ENCODE results near the gene CACYBP. TPM values are rescaled to one million over a fixed set of nuclear protein-coding genes. Genes with fewer than 3 reads are reported as not detected.

The CACYBP gene
- total RNA-seq, 3 donors from 2014 or later = 68.2 to 129 (median 72.8) TPM

DNA sequence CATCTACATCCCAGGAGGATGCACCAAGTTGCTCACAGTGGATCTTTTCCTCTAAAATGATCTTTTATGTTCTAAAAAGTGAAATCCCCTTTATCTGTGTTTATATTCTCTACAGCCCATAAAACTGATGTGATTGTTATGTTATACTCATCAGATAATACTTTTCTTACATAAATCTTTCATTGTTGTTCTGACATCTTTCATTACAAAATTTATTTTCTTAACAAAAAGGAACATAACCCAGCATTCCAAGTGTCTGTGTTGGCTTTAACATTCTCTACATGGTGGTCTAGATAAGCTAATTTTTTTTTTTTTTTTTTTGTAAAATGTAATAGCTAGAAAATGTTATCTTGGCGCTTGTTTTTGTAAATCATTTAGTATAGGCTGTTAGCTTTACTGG, 8.3 kb upstream of the CACYBP start:
- Histone ChIP-seq H3K4me3 (no peak overlapping the region), H3K9me3 (no peaks in the 10 kb centered on the region), H3K4me1 (peaks cover 0 to 9% of the 10 kb centered on the region in 2 donors), H3K36me3 (no peaks in the 10 kb centered on the region), H3K27me3 (no peaks in the 10 kb centered on the region), H3K27ac (no peak overlapping the region)
- TF ChIP-seq POLR2AphosphoS5 (IDR thresholded peaks at IDR 0.05) = no peak
- no peak for TF ChIP-seq POLR2A (IDR thresholded peaks at IDR 0.05)
- no peak for TF ChIP-seq CTCF (IDR thresholded peaks at IDR 0.05)
- DNase-seq (ENCODE audit: low spot score in 2 of 2) = no peak
- intact Hi-C loops (cut with DNase I; ENCODE audit: low total_unique reads) = no loop called here

- H3K4me3 ChIP-seq = no peak overlapping the region
- H3K4me1 ChIP-seq = no peaks in the 10 kb centered on the region
- no peaks in the 10 kb centered on the region for H3K36me3 ChIP-seq
- TF ChIP-seq POLR2AphosphoS5 (IDR thresholded peaks at IDR 0.05) = no peak
- no peak for TF ChIP-seq POLR2A (IDR thresholded peaks at IDR 0.05)
- intact Hi-C loops (cut with DNase I; ENCODE audit: low total_unique reads) = no loop called here
- no peak overlapping the region for H3K27ac ChIP-seq
- H3K27me3 ChIP-seq = no peaks in the 10 kb centered on the region
- DNase-seq (ENCODE audit: low spot score in 2 of 2) = no peak
- no peaks in the 10 kb centered on the region for H3K9me3 ChIP-seq
Observed at GRCh38 chr1:174995121-174995520, 4.6 kb upstream of the CACYBP start.

GRCh38 chr1:174995916-174996315, 3.8 kb upstream of the CACYBP start:
- H3K27me3 ChIP-seq = no peaks in the 10 kb centered on the region
- no peaks in the 10 kb centered on the region for H3K36me3 ChIP-seq
- TF ChIP-seq CTCF (IDR thresholded peaks at IDR 0.05) (no peak), POLR2AphosphoS5 (IDR thresholded peaks at IDR 0.05) (no peak), POLR2A (IDR thresholded peaks at IDR 0.05) (no peak)
- DNase-seq (ENCODE audit: low spot score in 2 of 2) = no peak
- intact Hi-C loops (cut with DNase I; ENCODE audit: low total_unique reads) = no loop called here
- H3K27ac ChIP-seq = no peak overlapping the region
- no peak overlapping the region for H3K4me3 ChIP-seq
- H3K9me3 ChIP-seq = no peaks in the 10 kb centered on the region
- H3K4me1 ChIP-seq = no peaks in the 10 kb centered on the region

DNA sequence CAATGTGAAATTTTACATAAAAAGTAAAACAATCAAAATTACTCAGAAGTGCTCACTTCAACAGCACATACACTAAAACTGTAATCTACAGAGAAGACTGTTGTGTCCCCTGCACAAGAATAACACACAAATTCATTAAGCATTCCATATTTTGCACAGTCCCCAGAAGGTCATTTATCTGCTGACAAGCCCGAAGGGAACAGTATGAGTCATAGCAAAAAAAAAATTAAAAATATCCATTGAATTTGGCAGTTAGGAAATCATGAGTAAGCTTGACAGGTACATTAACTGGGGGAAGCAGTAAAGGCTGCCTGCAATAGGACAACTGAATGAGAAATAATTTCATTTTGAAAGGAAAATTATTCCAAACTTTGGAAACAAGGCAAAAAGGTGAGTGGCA, 3.3 kb upstream of the CACYBP start:
- Histone ChIP-seq H3K4me3 (no peak overlapping the region), H3K27me3 (no peaks in the 10 kb centered on the region), H3K9me3 (no peaks in the 10 kb centered on the region), H3K36me3 (no peaks in the 10 kb centered on the region), H3K27ac (no peak overlapping the region), H3K4me1 (peaks cover 0 to 3% of the 10 kb centered on the region in 2 donors)
- TF ChIP-seq POLR2AphosphoS5 (IDR thresholded peaks at IDR 0.05) (no peak), CTCF (IDR thresholded peaks at IDR 0.05) (no peak), POLR2A (IDR thresholded peaks at IDR 0.05) (no peak)
- no peak for DNase-seq (ENCODE audit: low spot score in 2 of 2)
- intact Hi-C loops (cut with DNase I; ENCODE audit: low total_unique reads) = no loop called here

GRCh38 chr1:174997041-174997440, 2.7 kb upstream of the CACYBP start:
- Histone ChIP-seq H3K4me1 (peaks cover 0 to 7% of the 10 kb centered on the region in 2 donors), H3K27me3 (no peaks in the 10 kb centered on the region), H3K9me3 (no peaks in the 10 kb centered on the region), H3K4me3 (no peak overlapping the region), H3K27ac (no peak overlapping the region), H3K36me3 (no peaks in the 10 kb centered on the region)
- intact Hi-C loops (cut with DNase I; ENCODE audit: low total_unique reads) = no loop called here
- TF ChIP-seq CTCF (IDR thresholded peaks at IDR 0.05) = no peak
- no peak for TF ChIP-seq POLR2AphosphoS5 (IDR thresholded peaks at IDR 0.05)
- no peak for TF ChIP-seq POLR2A (IDR thresholded peaks at IDR 0.05)
- DNase-seq (ENCODE audit: low spot score in 2 of 2) = no peak
